PC-9 (cell line): ENCODE results near the gene WNT2B. TPM values are rescaled to one million over a fixed set of nuclear protein-coding genes. Genes with fewer than 3 reads are reported as not detected.
A peak's percentile ranks its signal among the peaks of the same experiment; 100 is the strongest.

Experiments used
- BruUV-seq: library from RNA; stranded (reverse); fragments of 400-500 nt; replicated peaks from 2 replicates; lab custom pipeline; 2021; lab: Mats Ljungman, UMichigan
- CTCF ChIA-PET: fragments of 300-600 bp; sonication (Branson Sonifier 250); formaldehyde crosslinking; loops from one replicate; lab custom pipeline; 2022; ENCODE audit warnings: antibody characterized with exemption; lab: Charles Lee
- POLR2A ChIA-PET: fragments of 300-600 bp; sonication (Branson Sonifier 250); formaldehyde crosslinking; loops from one replicate; lab custom pipeline; 2022; ENCODE audit warnings: antibody characterized with exemption; ENCODE audit not compliant: unreplicated experiment; lab: Charles Lee
- DNase-seq, 2 experiments: peaks; one replicate each; pipeline versions ENCODE4 v3.0.0 to v3.0.0-alpha.2; 2015 to 2022; ENCODE audit warnings: mixed read lengths in 1 of 2
- H2AFZ ChIP-seq: fragments of 200-600 bp; sonication (generic); 2 replicates; pipeline ENCODE4 v1.8.1; 2017; ENCODE audit warnings: antibody characterized with exemption
- H3F3A ChIP-seq: fragments of 200-600 bp; sonication (generic); 2 replicates; pipeline ENCODE4 v1.8.1; 2017; ENCODE audit warnings: antibody characterized with exemption, mild to moderate bottlenecking, low read depth; ENCODE audit not compliant: insufficient read depth
- H3K27ac ChIP-seq: fragments of 200-600 bp; sonication (generic); 2 replicates; pipeline ENCODE4 v1.6.1; 2016; ENCODE audit warnings: mixed run types
- H3K27me3 ChIP-seq: fragments of 200-600 bp; sonication (generic); 2 replicates; pipeline ENCODE4 v1.6.1; 2016; ENCODE audit warnings: low read depth, mixed run types; ENCODE audit not compliant: insufficient read depth
- H3K36me3 ChIP-seq: fragments of 200-600 bp; sonication (generic); 2 replicates; pipeline ENCODE4 v1.6.1; 2016; ENCODE audit warnings: low read depth, mixed run types
- H3K4me1 ChIP-seq: fragments of 200-600 bp; sonication (generic); replicated peaks from 2 replicates; pipeline ENCODE4 v1.6.1; 2016; ENCODE audit warnings: mixed run types; ENCODE audit not compliant: insufficient read depth
- H3K4me2 ChIP-seq: fragments of 200-600 bp; sonication (generic); 2 replicates; pipeline ENCODE4 v1.6.1; 2017; ENCODE audit warnings: mixed run types
- H3K4me3 ChIP-seq: fragments of 200-600 bp; sonication (generic); 2 replicates; pipeline ENCODE4 v1.6.1; 2016; ENCODE audit warnings: mixed run types
- H3K79me2 ChIP-seq: fragments of 200-600 bp; sonication (generic); 2 replicates; pipeline ENCODE4 v1.6.1; 2017; ENCODE audit warnings: low read depth, mixed run types
- H3K9me2 ChIP-seq: fragments of 200-600 bp; sonication (generic); 2 replicates; pipeline ENCODE4 v1.8.1; 2017; ENCODE audit warnings: mild to moderate bottlenecking; ENCODE audit not compliant: insufficient read depth
- H3K9me3 ChIP-seq: fragments of 200-600 bp; sonication (generic); 2 replicates; pipeline ENCODE4 v1.8.1; 2016; ENCODE audit warnings: low read depth; ENCODE audit not compliant: insufficient read depth
- H4K20me1 ChIP-seq: fragments of 200-600 bp; sonication (generic); 2 replicates; pipeline ENCODE4 v1.8.1; 2017; ENCODE audit not compliant: insufficient read depth
- CTCF ChIP-seq: fragments of 200-600 bp; sonication (generic); conservative IDR thresholded peaks from 2 replicates; pipeline ENCODE4 v1.6.1; 2017; ENCODE audit warnings: mixed run types, antibody characterized with exemption, mild to moderate bottlenecking, moderate library complexity
- EZH2 ChIP-seq: fragments of 200-600 bp; sonication (generic); IDR thresholded peaks from 2 replicates; pipeline ENCODE4 v1.8.0; 2017; ENCODE audit warnings: antibody characterized with exemption, low read depth
- intact Hi-C: fragments of 100-400 bp; cut with micrococcal nuclease; formaldehyde crosslinking; loops from one replicate; pipeline ENCODE4 v1.10.0; 2022; ENCODE audit not compliant: unreplicated experiment
- total RNA-seq: library from RNA; stranded (reverse); gene quantifications from 2 replicates; pipeline ENCODE4 v1.2.3, GENCODE V29; 2021

Gene WNT2B
- total RNA-seq, 1 experiment from 2014 or later = 0.98 TPM

GRCh38 chr1:112462953-112463279, 45.8 kb upstream of the WNT2B start:
- no peaks in the 10 kb centered on the region for H3K9me2 ChIP-seq
- H3K4me3 ChIP-seq = no peak overlapping the region
- H3K79me2 ChIP-seq = no peaks in the 10 kb centered on the region
- no peaks in the 10 kb centered on the region for H4K20me1 ChIP-seq
- no peaks in the 10 kb centered on the region for H3K9me3 ChIP-seq
- ChIA-PET POLR2A (no interaction called here), CTCF (interaction anchor here (0.5 to 0.7 kb wide), 2 partner anchors 40 to 830 kb away, joined by 4 read pairs; no protein-coding TSS in a partner anchor)
- no peaks in the 10 kb centered on the region for H3K27me3 ChIP-seq
- H3K4me1 ChIP-seq = peaks cover 47% of the 10 kb centered on the region
- H2AFZ ChIP-seq = no peak overlapping the region
- H3F3A ChIP-seq = peaks cover 27% of the 10 kb centered on the region; the same call in 1 of the 2 replicates
- 0 out of 2 replicates have a peak, but pooled peaks cover 3% of the 10 kb centered on the region for H3K36me3 ChIP-seq
- intact Hi-C loops = loop anchor here (10.0 kb wide), 2 partner anchors 152 to 242 kb away; partner anchors contain the start of genes CAPZA1, RHOC and ST7L
- TF ChIP-seq CTCF (no peak), EZH2 (no peak)
- H3K4me2 ChIP-seq = no peak overlapping the region
- no peak overlapping the region for H3K27ac ChIP-seq
- DNase-seq = no peak
- BruUV-seq = no TSS peak

DNA sequence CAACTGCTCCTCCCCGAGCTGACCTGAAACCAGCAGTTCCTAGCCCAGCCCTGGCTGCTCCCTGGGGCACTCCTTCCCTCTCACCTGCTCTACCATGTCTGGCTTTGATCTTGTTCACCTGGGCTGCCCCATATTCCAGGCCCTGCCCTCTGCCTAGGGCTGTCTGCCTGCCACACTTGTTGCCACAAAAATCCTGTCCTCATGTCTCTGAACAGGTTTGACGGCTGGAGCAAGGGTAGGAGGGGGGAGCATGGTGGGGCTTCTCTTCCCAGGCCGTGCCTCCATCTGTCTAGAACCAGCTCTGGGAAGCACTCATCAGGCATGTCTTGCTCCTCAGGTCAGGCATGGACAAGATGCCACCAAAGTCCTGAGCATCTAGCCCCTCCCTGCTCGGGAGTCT, 44.3 kb upstream of the WNT2B start:
- no peaks in the 10 kb centered on the region for H3K36me3 ChIP-seq
- ChIA-PET CTCF (interaction anchor here (3.3 kb wide), 1 partner anchor 73 kb away, joined by 13 read pairs; no protein-coding TSS in a partner anchor), POLR2A (interaction anchor here (0.5 kb wide), 1 partner anchor 1682 kb away, joined by 3 read pairs; no protein-coding TSS in a partner anchor)
- no peak overlapping the region for H3K4me3 ChIP-seq
- peaks cover 47% of the 10 kb centered on the region for H3K4me1 ChIP-seq
- BruUV-seq = no TSS peak
- H3K9me3 ChIP-seq = no peaks in the 10 kb centered on the region
- H2AFZ ChIP-seq = no peak overlapping the region
- intact Hi-C loops = loop anchor here (10.0 kb wide), 2 partner anchors 150 to 240 kb away; partner anchors contain the start of genes CAPZA1, RHOC and ST7L
- H3F3A ChIP-seq = peaks cover 27% of the 10 kb centered on the region; the same call in 1 of the 2 replicates
- DNase-seq = peak; percentile 84 to 96
- no peak for TF ChIP-seq EZH2
- no peak for TF ChIP-seq CTCF
- no peaks in the 10 kb centered on the region for H4K20me1 ChIP-seq
- H3K4me2 ChIP-seq = peak overlapping the region; percentile 54
- no peaks in the 10 kb centered on the region for H3K79me2 ChIP-seq
- H3K27ac ChIP-seq = peak overlapping the region; percentile 38
- peaks cover 5% of the 10 kb centered on the region; the same call in 1 of the 2 replicates for H3K9me2 ChIP-seq
- no peaks in the 10 kb centered on the region for H3K27me3 ChIP-seq

- Histone ChIP-seq H3K36me3 (no peaks in the 10 kb centered on the region), H3K27me3 (no peaks in the 10 kb centered on the region), H3K4me2 (0 out of 2 replicates have a peak overlapping the region, but pooled peaks have one; percentile 93), H3K27ac (no peak overlapping the region), H4K20me1 (no peaks in the 10 kb centered on the region), H3K9me2 (peaks cover 5% of the 10 kb centered on the region; the same call in 1 of the 2 replicates), H3K79me2 (no peaks in the 10 kb centered on the region), H3K4me3 (no peak overlapping the region), H3K4me1 (peaks cover 47% of the 10 kb centered on the region), H3F3A (peaks cover 27% of the 10 kb centered on the region; the same call in 1 of the 2 replicates), H3K9me3 (no peaks in the 10 kb centered on the region), H2AFZ (no peak overlapping the region)
- TF ChIP-seq CTCF (no peak), EZH2 (no peak)
- BruUV-seq = no TSS peak
- intact Hi-C loops = loop anchor here (10.0 kb wide), 2 partner anchors 150 to 240 kb away; partner anchors contain the start of genes CAPZA1, RHOC and ST7L
- ChIA-PET POLR2A (interaction anchor here (0.5 kb wide), 1 partner anchor 234 kb away, joined by 14 read pairs; no protein-coding TSS in a partner anchor), CTCF (interaction anchor here (3.3 kb wide), 1 partner anchor 74 kb away, joined by 13 read pairs; no protein-coding TSS in a partner anchor)
- no peak for DNase-seq
Measured at GRCh38 chr1:112465122-112465521, 43.6 kb upstream of the WNT2B start.
